OCI-LY3 (cell line): ENCODE data around the gene DENND1A.

Experiments used
- EZH2phosphoT487 ChIP-seq: fragments of 200-600 bp; shearing (Covaris generic); IDR thresholded peaks from 2 replicates; pipeline ENCODE4 v1.6.1; 2018; ENCODE audit warnings: antibody characterized with exemption, mixed run types, low read depth
- TF ChIP-seq, protein P1 (sequence below): fragments of 200-600, 300-600 bp; sonication (generic); IDR thresholded peaks from 2 replicates; pipeline ENCODE4 v1.5.1; 2014; ENCODE audit warnings: antibody characterized with exemption, low read length, low read depth

DNA sequence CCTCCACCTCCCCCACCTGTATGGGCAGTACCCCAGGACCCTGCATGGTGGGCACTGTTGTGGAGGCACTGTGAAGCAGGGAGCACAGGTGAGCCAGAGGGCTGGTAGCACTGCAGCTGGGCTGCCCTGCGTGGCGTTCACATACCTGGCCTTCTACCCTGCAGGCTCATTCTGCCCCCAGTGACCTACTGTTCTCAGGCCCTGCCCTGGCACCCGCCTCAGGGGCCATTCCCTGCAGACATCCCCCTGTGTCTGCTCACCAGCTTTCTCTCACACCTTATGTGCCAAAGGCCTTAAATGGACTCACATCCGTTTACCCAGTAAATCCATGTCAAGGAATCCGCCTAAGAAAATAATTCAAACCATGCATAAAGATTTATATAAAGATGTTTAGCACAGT is 377.4 kb downstream of the DENND1A start:
- TF ChIP-seq, protein P1, sequence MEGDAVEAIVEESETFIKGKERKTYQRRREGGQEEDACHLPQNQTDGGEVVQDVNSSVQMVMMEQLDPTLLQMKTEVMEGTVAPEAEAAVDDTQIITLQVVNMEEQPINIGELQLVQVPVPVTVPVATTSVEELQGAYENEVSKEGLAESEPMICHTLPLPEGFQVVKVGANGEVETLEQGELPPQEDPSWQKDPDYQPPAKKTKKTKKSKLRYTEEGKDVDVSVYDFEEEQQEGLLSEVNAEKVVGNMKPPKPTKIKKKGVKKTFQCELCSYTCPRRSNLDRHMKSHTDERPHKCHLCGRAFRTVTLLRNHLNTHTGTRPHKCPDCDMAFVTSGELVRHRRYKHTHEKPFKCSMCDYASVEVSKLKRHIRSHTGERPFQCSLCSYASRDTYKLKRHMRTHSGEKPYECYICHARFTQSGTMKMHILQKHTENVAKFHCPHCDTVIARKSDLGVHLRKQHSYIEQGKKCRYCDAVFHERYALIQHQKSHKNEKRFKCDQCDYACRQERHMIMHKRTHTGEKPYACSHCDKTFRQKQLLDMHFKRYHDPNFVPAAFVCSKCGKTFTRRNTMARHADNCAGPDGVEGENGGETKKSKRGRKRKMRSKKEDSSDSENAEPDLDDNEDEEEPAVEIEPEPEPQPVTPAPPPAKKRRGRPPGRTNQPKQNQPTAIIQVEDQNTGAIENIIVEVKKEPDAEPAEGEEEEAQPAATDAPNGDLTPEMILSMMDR, result no peak
- no peak for TF ChIP-seq EZH2phosphoT487
